SK-N-SH (cell line): ENCODE measurements around the gene DMD. TPM values are rescaled to one million over a fixed set of nuclear protein-coding genes. Genes with fewer than 3 reads are reported as not detected.

ENCODE experiments used
- CTCF ChIA-PET: fragments of 300-600, 350-600 bp; formaldehyde crosslinking; extraction: SDS; loops from one replicate; lab custom pipeline; 2021; lab: Yijun Ruan, JAX
- POLR2A ChIA-PET: fragments of 350-600 bp; sonication (Branson Sonifier 250); formaldehyde crosslinking; extraction: SDS; loops from one replicate; lab custom pipeline; 2020; ENCODE audit warnings: antibody characterized with exemption, inconsistent platforms; lab: Yijun Ruan, JAX
- DNase-seq: peaks from one replicate; pipeline ENCODE4 v3.0.0; 2012
- H2AFZ ChIP-seq: fragments of 200-600 bp; sonication (generic); 2 replicates; pipeline ENCODE4 v1.8.1; 2016; ENCODE audit warnings: antibody characterized with exemption, mild to moderate bottlenecking, low read depth
- H3F3A ChIP-seq: fragments of 200-600 bp; sonication (generic); replicated peaks from 2 replicates; pipeline ENCODE3; 2016; ENCODE audit warnings: antibody characterized with exemption, mild to moderate bottlenecking; ENCODE audit not compliant: insufficient read depth
- H3K27ac ChIP-seq, 2 experiments: fragments of 200-500 bp in 1 of 2; fragments of 200-600 bp in 1 of 2; sonication (Bioruptor generic) in 1 of 2; sonication (generic), shearing (Covaris generic) in 1 of 2; 2 replicates each; pipeline versions ENCODE4 v1.5.1 to v1.6.1; 2014 to 2016; ENCODE audit warnings: low read depth in 2 of 2, inconsistent platforms in 1 of 2, low read length in 1 of 2, mild to moderate bottlenecking in 1 of 2, mixed read lengths in 1 of 2
- H3K27me3 ChIP-seq: fragments of 200-600 bp; sonication (generic), shearing (Covaris generic); 2 replicates; pipeline ENCODE4 v1.6.1; 2016; ENCODE audit warnings: mixed run types; ENCODE audit not compliant: insufficient read depth
- H3K36me3 ChIP-seq, 2 experiments: fragments of 200-500 bp in 1 of 2; fragments of 200-600 bp in 1 of 2; sonication (Bioruptor generic) in 1 of 2; sonication (generic) in 1 of 2; replicated peaks in 1 of 2; 2 replicates each; pipeline versions ENCODE3 to v1.5.1; 2014 to 2016; ENCODE audit warnings: low read length in 1 of 2, mild to moderate bottlenecking in 1 of 2; ENCODE audit not compliant: insufficient read depth in 2 of 2, control insufficient read depth in 1 of 2
- H3K4me1 ChIP-seq, 2 experiments: fragments of 200-500 bp in 1 of 2; fragments of 200-600 bp in 1 of 2; sonication (Bioruptor generic) in 1 of 2; sonication (generic), shearing (Covaris generic) in 1 of 2; 2 replicates each; pipeline versions ENCODE4 v1.5.1 to v1.6.1; 2014 to 2016; ENCODE audit warnings: low read depth in 1 of 2, low read length in 1 of 2, mixed run types in 1 of 2; ENCODE audit not compliant: insufficient read depth in 2 of 2, control insufficient read depth in 1 of 2
- H3K4me2 ChIP-seq: fragments of 200-600 bp; sonication (generic), shearing (Covaris generic); 2 replicates; pipeline ENCODE4 v1.6.1; 2017; ENCODE audit warnings: mixed run types
- H3K4me3 ChIP-seq, 2 experiments: fragments of 200-500 bp in 1 of 2; fragments of 200-600 bp in 1 of 2; sonication (Bioruptor generic) in 1 of 2; sonication (generic), shearing (Covaris generic) in 1 of 2; 2 replicates each; pipeline versions ENCODE4 v1.5.1 to v1.8.1; 2014 to 2016; ENCODE audit warnings: low read depth in 2 of 2, inconsistent platforms in 1 of 2, low read length in 1 of 2, mild to moderate bottlenecking in 1 of 2, mixed read lengths in 1 of 2, moderate library complexity in 1 of 2
- H3K79me2 ChIP-seq: fragments of 200-600 bp; sonication (generic); 2 replicates; pipeline ENCODE4 v1.8.1; 2017; ENCODE audit warnings: mild to moderate bottlenecking; ENCODE audit not compliant: insufficient read depth
- H3K9ac ChIP-seq: fragments of 200-600 bp; sonication (generic); 2 replicates; pipeline ENCODE4 v1.6.1; 2017; ENCODE audit warnings: mixed run types
- H3K9me2 ChIP-seq: fragments of 200-600 bp; sonication (generic); 2 replicates; pipeline ENCODE4 v1.6.1; 2017; ENCODE audit warnings: mixed run types
- H3K9me3 ChIP-seq: fragments of 200-600 bp; sonication (generic); 2 replicates; pipeline ENCODE4 v1.6.1; 2017; ENCODE audit warnings: mixed run types, mild to moderate bottlenecking, moderate library complexity
- H4K20me1 ChIP-seq: fragments of 200-600 bp; sonication (generic); 2 replicates; pipeline ENCODE4 v1.6.1; 2017; ENCODE audit warnings: mild to moderate bottlenecking, mixed run types; ENCODE audit not compliant: insufficient read depth
- CHD2 ChIP-seq: fragments of 150-350 bp; IDR thresholded peaks from 2 replicates; pipeline ENCODE4 v1.6.1; 2018; ENCODE audit warnings: low read length; ENCODE audit not compliant: partially characterized antibody
- ELF1 ChIP-seq: IDR thresholded peaks from 2 replicates; pipeline ENCODE4 v1.4.0; 2012
- EP300 ChIP-seq, 2 experiments: IDR thresholded peaks; 2 replicates each; pipeline versions ENCODE4 v1.4.0 to v1.6.1; 2012; ENCODE audit warnings: borderline replicate concordance in 1 of 2, low read depth in 1 of 2, low read length in 1 of 2
- EZH2phosphoT487 ChIP-seq: fragments of 200-600 bp; sonication (generic); IDR thresholded peaks from 2 replicates; pipeline ENCODE4 v1.6.1; 2017; ENCODE audit warnings: low read depth, mixed run types, mild to moderate bottlenecking, antibody characterized with exemption, moderate library complexity, borderline replicate concordance
- GABPA ChIP-seq: IDR thresholded peaks from 2 replicates; pipeline ENCODE4 v1.4.0; 2012; ENCODE audit warnings: low read depth, mild to moderate bottlenecking
- GATA2 ChIP-seq: sonication (generic); formaldehyde crosslinking; IDR thresholded peaks from 2 replicates; pipeline ENCODE4 v1.5.0; 2020; ENCODE audit warnings: mild to moderate bottlenecking, missing genetic modification reagents
- IRF3 ChIP-seq: fragments of 150-350 bp; IDR thresholded peaks from 2 replicates; pipeline ENCODE4 v1.6.1; 2016; ENCODE audit warnings: mild to moderate bottlenecking, low read depth, low read length
- MAX ChIP-seq: IDR thresholded peaks from 2 replicates; pipeline ENCODE4 v1.4.0; 2012; ENCODE audit warnings: low read depth
- NFIC ChIP-seq: IDR thresholded peaks from 2 replicates; pipeline ENCODE4 v1.4.0; 2012; ENCODE audit warnings: borderline replicate concordance
- POLR2AphosphoS5 ChIP-seq: IDR thresholded peaks from 2 replicates; pipeline ENCODE4 v1.6.1; 2012; ENCODE audit warnings: low read depth, low read length
- RAD21 ChIP-seq: IDR thresholded peaks from 2 replicates; pipeline ENCODE4 v1.6.1; 2012; ENCODE audit warnings: mild to moderate bottlenecking, low read length
- RXRA ChIP-seq: IDR thresholded peaks from 2 replicates; pipeline ENCODE4 v1.4.0; 2012; ENCODE audit warnings: low read depth, mild to moderate bottlenecking, borderline replicate concordance
- SIN3A ChIP-seq: IDR thresholded peaks from 2 replicates; pipeline ENCODE4 v1.6.1; 2012; ENCODE audit warnings: low read depth, mild to moderate bottlenecking, low read length, moderate library complexity, borderline replicate concordance
- ZBTB33 ChIP-seq: IDR thresholded peaks from 2 replicates; pipeline ENCODE4 v1.4.0; 2012; ENCODE audit warnings: low read depth, borderline replicate concordance
- WGBS: methylation state at CpG from one replicate; pipeline ENCODE4 v1.1.6; 2017; ENCODE audit warnings: low lambda C conversion rate; 5-methylcytosine and 5-hydroxymethylcytosine counted together
- polyA plus RNA-seq, 3 experiments: library from polyadenylated mRNA; depleted of rRNA; stranded (reverse); fragments of >200 nt; gene quantifications; 2 replicates each; pipeline ENCODE4 v1.2.3, GENCODE V29; 2012
- TF ChIP-seq, protein P1 (sequence below): IDR thresholded peaks from 2 replicates; pipeline ENCODE4 v1.4.0; 2012; ENCODE audit warnings: low read depth, borderline replicate concordance
- TF ChIP-seq, protein P2 (sequence below): IDR thresholded peaks from 2 replicates; pipeline ENCODE4; 2012

Gene DMD
- polyA plus RNA-seq, 1 of the 3 experiments (the other 2 are of a cell fraction), result 3.9 TPM

GRCh38 chrX:33204889-33205288 lies 6.5 kb downstream of the DMD start:
- POLR2A ChIA-PET, result no interaction called here
- Histone ChIP-seq H3K9me3 (no peaks in the 10 kb centered on the region), H3K79me2 (no peaks in the 10 kb centered on the region), H3K4me1 (no peaks in the 10 kb centered on the region), H3K27me3 (no peaks in the 10 kb centered on the region), H3K4me2 (no peak overlapping the region), H3F3A (no peaks in the 10 kb centered on the region), H3K27ac (no peak overlapping the region), H4K20me1 (no peaks in the 10 kb centered on the region), H2AFZ (no peak overlapping the region), H3K36me3 (no peaks in the 10 kb centered on the region), H3K9me2 (no peaks in the 10 kb centered on the region), H3K4me3 (no peak overlapping the region), H3K9ac (no peak overlapping the region)
- DNase-seq, result no peak
- WGBS, result 35% methylated on average over 5 of the region's 5 CpGs
- TF ChIP-seq NFIC, result no peak
- no peak for TF ChIP-seq RAD21
- no peak for TF ChIP-seq IRF3
- no peak for TF ChIP-seq GABPA
- no peak for TF ChIP-seq EZH2phosphoT487
- TF ChIP-seq GATA2 (CRISPR knock-in tag), result no peak
- CTCF ChIA-PET, result interaction anchor here (0.5 to 0.7 kb wide), 2 partner anchors 8 to 1404 kb away, joined by 3 read pairs; no protein-coding TSS in a partner anchor

DNA sequence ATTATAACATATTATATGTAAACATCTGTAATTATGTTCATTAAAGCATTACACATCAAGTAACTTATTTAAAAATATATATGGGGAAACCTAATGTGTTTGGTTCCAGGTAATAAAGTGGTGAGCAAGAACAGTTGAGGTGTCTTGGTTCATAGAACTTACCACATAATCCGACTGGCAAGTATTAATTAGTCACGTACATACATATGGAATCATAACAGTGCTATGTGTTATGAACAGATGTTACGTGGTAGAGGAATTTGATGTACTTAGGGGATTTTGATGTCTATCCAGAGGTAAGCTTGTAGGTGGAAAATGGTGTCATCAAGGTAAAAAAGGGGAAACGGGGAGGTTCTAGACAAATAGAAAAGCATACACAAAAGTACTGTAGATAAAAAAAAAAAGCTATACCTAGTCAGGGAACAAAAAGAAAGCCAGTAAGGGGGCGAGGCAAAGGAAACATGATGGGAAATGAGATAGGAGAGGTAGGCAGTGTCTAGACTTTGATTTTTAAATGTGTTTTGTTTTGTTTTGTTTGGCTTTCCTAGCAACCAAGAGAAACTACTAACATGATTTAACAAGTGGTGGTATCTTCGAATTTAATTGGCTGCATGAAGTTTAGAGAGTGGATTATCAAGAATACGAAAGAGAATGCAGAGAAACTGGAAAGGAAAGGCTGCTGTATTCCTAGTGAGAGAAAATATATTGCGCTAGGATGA lies 12.6 kb downstream of the DMD start:
- Histone ChIP-seq H3F3A (no peaks in the 10 kb centered on the region), H3K4me1 (no peaks in the 10 kb centered on the region), H3K79me2 (no peaks in the 10 kb centered on the region), H4K20me1 (no peaks in the 10 kb centered on the region), H3K9me2 (no peaks in the 10 kb centered on the region), H3K36me3 (no peaks in the 10 kb centered on the region), H3K27me3 (no peaks in the 10 kb centered on the region), H3K9ac (no peak overlapping the region), H3K9me3 (no peaks in the 10 kb centered on the region), H3K4me2 (no peak overlapping the region), H3K27ac (no peak overlapping the region), H2AFZ (no peak overlapping the region), H3K4me3 (no peak overlapping the region)
- no peak for DNase-seq
- no peak for TF ChIP-seq EP300 (IDR thresholded peaks at IDR 0.05; ENCODE audit: borderline replicate concordance in 1 of 2, low read depth in 1 of 2, low read length in 1 of 2)
- no peak for TF ChIP-seq GATA2 (CRISPR knock-in tag)
- TF ChIP-seq MAX, result no peak
- TF ChIP-seq ELF1, result no peak
- TF ChIP-seq EZH2phosphoT487, result no peak
- no peak for TF ChIP-seq CHD2
- TF ChIP-seq, protein P1, sequence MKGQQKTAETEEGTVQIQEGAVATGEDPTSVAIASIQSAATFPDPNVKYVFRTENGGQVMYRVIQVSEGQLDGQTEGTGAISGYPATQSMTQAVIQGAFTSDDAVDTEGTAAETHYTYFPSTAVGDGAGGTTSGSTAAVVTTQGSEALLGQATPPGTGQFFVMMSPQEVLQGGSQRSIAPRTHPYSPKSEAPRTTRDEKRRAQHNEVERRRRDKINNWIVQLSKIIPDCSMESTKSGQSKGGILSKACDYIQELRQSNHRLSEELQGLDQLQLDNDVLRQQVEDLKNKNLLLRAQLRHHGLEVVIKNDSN, result no peak
- TF ChIP-seq SIN3A, result no peak
- no peak for TF ChIP-seq POLR2AphosphoS5
- TF ChIP-seq ZBTB33, result no peak
- no peak for TF ChIP-seq RXRA
- TF ChIP-seq NFIC, result no peak
- TF ChIP-seq, protein P2, sequence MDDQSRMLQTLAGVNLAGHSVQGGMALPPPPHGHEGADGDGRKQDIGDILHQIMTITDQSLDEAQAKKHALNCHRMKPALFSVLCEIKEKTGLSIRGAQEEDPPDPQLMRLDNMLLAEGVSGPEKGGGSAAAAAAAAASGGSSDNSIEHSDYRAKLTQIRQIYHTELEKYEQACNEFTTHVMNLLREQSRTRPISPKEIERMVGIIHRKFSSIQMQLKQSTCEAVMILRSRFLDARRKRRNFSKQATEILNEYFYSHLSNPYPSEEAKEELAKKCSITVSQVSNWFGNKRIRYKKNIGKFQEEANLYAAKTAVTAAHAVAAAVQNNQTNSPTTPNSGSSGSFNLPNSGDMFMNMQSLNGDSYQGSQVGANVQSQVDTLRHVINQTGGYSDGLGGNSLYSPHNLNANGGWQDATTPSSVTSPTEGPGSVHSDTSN, result no peak
- POLR2A ChIA-PET, result no interaction called here
- CTCF ChIA-PET, result no interaction called here
- WGBS, result 18% methylated on average over 8 of the region's 8 CpGs
